HG02759 (cell line): ENCODE results near the gene ARPC1B.
"Not testable (repeated sequence)": the region's sequence is repeated elsewhere in the genome, so short reads cannot be mapped to it uniquely, and the experiment has no call there.

ENCODE experiments used
- ATAC-seq: cut with Tn5 transposase; IDR thresholded peaks from one replicate; pipeline ENCODE4 v1.9.1; 2021; ENCODE audit warnings: mild to moderate bottlenecking, moderate library complexity; ENCODE audit not compliant: unreplicated experiment

ARPC1B gene

GRCh38 chr7:99374111-99375064 lies at the start of gene ARPC1B:
ARPC1B (plus strand) TSS chr7:99374730; CDS start chr7:99385715, 10,985 bp downstream.
- peak; percentile 64 for ATAC-seq

DNA sequence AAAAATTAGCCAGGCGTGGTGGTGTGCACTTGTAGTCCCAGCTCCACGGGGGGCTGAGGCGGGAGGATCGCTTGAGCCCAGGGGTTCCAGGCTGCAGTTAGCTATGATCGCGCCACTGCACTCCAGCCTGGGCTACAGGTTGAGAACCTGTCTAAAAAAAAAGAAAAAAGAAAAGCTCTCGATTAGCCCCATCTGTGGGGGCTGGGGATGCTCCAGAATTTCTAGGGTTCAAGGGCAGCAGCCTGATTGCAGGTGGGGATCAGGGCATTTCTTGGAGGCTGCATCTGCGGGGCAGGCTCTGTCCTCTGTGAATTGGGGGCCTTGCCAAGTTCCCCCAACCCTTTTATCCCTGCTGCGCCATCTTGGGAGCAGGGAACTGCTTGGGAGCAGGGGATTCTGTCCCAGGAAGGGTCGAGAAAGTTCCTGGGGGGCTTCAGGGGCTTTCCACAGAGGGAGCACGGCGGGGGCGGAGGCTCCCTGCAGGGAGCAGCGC lies 49.5 kb upstream of the ARPC1B start:
- ATAC-seq: no peak

GRCh38 chr7:99325592-99326407 lies 48.7 kb upstream of the ARPC1B start, which contains the start of gene ARPC1A:
ARPC1A (plus strand) TSS chr7:99325898; CDS start chr7:99333354, 7,456 bp downstream.
- peak; percentile 89 for ATAC-seq

- ATAC-seq: no peak
Observed at GRCh38 chr7:99326408-99326782, 48.1 kb upstream of the ARPC1B start.

- not testable (repeated sequence) for ATAC-seq
Observed at GRCh38 chr7:99330314-99330961, 44.1 kb upstream of the ARPC1B start.

- no peak for ATAC-seq
Observed at GRCh38 chr7:99331002-99331401, 43.5 kb upstream of the ARPC1B start.

DNA sequence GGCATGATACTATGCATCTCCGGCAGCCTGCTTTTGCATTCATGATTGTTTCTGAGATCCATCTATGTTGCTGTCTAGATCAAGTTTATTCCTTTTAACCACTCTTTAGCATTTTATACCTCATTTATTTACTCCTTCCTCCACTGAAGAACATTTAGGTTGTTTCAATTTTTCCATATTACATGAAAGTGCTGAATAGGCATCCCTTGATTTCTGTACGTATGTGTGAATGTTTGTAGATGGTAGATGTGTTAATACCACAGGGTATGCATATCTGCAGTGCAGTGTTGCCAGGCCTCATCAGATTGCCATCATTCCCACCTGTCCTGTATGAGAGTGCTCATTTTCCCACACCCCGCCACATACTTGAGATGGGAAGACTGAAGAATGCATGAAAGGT lies 34.9 kb upstream of the ARPC1B start:
- ATAC-seq: no peak

DNA sequence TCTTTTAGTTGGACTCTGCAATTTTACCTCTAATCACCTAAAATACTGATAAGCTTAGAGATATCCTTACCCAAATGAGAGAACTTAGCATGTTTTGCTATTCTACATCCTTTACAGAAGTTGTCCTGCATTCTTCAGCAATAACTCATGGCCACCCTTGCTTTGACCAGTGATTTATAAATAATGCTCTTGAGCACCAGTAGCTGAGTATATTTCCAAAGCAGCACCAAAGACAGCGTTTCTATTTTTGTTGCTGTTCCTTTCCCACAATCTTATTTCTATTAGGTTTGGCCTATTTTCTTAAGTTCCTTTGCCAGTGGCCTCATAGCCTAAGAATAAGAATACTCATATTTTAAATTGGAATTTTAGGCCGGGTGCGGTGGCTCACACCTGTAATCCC lies 33.9 kb upstream of the ARPC1B start:
- no peak for ATAC-seq

DNA sequence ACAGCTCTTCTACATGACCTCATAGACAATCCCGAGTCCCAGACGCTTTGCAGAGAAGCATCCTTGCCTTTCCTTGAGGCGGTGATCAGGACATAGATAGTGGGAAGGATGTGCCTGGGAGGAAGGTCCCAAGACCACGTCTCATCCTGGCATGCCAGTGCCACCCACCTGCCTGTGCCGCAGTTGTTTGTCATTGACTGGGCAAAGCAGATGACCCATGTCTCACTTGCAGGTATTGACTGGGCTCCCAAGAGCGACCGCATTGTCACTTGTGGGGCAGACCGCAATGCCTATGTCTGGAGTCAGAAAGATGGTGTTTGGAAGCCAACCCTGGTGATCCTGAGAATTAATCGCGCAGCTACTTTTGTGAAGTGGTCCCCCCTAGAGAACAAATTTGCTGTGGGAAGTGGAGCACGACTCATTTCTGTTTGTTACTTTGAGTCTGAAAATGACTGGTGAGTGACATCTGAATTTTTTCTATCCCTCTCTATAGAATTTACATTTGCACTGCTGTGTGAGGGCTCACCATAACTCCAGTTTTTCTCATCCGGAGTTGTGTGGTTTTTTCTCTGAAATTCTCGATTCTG lies 30.4 kb upstream of the ARPC1B start:
- ATAC-seq: no peak

DNA sequence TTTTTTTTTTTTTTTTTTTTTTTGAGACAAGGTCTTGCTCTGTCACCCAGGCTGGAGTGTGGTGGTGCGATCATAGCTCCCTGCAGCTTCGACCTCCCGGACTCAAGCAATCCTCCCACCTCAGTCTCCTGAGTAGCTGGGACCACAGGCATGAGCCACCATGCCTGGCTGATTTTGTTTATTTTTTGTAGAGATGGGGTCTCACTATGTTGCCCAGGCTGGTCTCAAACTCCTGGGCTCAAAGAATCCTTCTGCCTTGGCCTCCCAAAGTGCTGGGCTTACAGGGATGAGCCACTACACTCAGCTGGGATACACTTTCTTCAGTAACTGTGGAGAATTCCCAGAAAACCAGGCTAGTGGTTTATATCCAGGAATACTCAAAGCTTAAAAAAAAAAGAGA lies 23.9 kb upstream of the ARPC1B start:
- ATAC-seq: not testable (repeated sequence)

- ATAC-seq: no peak
Observed at GRCh38 chr7:99352247-99352646, 22.3 kb upstream of the ARPC1B start.

DNA sequence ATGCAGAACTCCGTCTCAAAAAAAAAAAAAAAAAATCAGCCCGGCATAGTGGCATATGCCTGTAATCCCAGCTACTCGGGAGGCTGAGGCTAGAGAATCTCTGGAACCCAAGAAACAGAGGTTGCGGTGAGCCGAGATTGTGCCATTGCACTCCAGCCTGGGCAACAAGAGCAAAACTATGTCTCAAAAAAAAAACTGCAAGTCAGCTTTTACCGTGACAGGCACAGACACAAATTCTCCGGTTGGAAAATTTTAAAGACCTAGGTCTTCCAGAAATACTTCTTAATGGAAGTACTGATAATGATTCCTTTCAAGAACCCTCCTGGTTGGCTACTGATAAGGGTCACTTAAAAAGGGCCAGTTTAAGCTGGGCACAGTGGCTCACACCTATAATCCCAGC lies 19.4 kb upstream of the ARPC1B start:
- ATAC-seq: no peak

- ATAC-seq: no peak
Observed at GRCh38 chr7:99357701-99358490, 16.6 kb upstream of the ARPC1B start.

DNA sequence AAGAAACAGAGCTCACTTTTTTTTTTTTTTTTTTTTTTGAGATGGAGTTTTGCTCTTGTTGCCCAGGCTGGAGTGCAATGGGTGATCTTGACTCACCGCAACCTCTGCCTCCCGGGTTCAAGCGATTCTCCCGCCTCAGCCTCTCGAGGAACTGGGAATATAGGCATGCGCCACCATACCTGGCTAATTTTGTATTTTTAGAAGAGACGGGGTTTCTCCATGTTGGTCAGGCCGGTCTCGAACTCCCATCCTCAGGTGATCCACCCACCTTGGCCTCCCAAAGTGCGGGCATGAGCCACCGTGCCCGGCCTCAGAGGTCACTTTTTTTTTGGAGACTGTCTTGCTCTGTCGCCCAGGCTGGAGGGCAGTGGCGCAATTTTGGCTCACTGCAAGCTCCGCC lies 16.0 kb upstream of the ARPC1B start:
- not testable (repeated sequence) for ATAC-seq

GRCh38 chr7:99359465-99360154 lies 14.9 kb upstream of the ARPC1B start:
- ATAC-seq: no peak

GRCh38 chr7:99362801-99363200 lies 11.7 kb upstream of the ARPC1B start:
- ATAC-seq: no peak

- ATAC-seq: no peak
Observed at GRCh38 chr7:99363286-99363685, 11.2 kb upstream of the ARPC1B start.

- no peak for ATAC-seq
Observed at GRCh38 chr7:99365318-99366141, 9.0 kb upstream of the ARPC1B start.
